Measurements from ENCODE around the gene STBD1. TPM values are rescaled to one million over a fixed set of nuclear protein-coding genes. Genes with fewer than 3 reads are reported as not detected.
A peak's percentile ranks its signal among the peaks of the same experiment; 100 is the strongest.
"Not testable (repeated sequence)": the region's sequence is repeated elsewhere in the genome, so short reads cannot be mapped to it uniquely, and the experiment has no call there.

The STBD1 gene
- total and polyA plus RNA-seq, 9 of the 15 experiments (the other 6 are each of a cell fraction or from before 2014, with no cell fraction given) = 0.08 to 0.64 (median 0.27) TPM; not detected in 2

DNA sequence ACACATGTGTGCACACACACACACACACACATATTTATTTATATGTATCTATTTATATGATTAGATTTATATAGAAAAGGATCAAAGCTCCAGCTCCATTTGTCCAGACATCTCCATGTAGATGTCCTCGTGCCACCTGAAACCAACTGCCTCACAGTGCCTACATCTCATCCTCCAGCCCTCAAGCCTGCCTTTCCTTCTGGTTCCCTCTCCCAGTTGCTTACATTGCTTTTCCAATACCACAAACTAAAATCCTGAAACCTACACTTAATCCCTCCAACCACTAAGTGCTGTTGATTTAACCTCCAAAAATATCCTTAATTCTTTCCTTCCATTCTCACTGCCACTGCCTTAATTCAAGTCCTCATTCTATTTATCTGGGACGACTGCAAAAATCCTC lies 51.4 kb downstream of the STBD1 start (continued):
- TF ChIP-seq, protein P1, sequence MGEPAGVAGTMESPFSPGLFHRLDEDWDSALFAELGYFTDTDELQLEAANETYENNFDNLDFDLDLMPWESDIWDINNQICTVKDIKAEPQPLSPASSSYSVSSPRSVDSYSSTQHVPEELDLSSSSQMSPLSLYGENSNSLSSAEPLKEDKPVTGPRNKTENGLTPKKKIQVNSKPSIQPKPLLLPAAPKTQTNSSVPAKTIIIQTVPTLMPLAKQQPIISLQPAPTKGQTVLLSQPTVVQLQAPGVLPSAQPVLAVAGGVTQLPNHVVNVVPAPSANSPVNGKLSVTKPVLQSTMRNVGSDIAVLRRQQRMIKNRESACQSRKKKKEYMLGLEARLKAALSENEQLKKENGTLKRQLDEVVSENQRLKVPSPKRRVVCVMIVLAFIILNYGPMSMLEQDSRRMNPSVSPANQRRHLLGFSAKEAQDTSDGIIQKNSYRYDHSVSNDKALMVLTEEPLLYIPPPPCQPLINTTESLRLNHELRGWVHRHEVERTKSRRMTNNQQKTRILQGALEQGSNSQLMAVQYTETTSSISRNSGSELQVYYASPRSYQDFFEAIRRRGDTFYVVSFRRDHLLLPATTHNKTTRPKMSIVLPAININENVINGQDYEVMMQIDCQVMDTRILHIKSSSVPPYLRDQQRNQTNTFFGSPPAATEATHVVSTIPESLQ (CRISPR knock-in tag; IDR thresholded peaks at IDR 0.05) = no peak

GRCh38 chr4:76359881-76360466 lies 53.4 kb downstream of the STBD1 start:
- H3K4me3 ChIP-seq; H3K9me3 ChIP-seq (replicated peaks; ENCODE audit: control insufficient read depth, insufficient read depth, low read depth, low read length); FAIRE-seq; H3K4me2 ChIP-seq (ENCODE audit: insufficient read depth, low read length); H3K9ac ChIP-seq (ENCODE audit: insufficient read depth in 1 of 2, low read depth in 2 of 2, low read length in 2 of 2); CTCF ChIA-PET (ENCODE audit: low intra/inter-chr PET ratio); H3K9me1 ChIP-seq (ENCODE audit: control insufficient read depth, insufficient read depth, low read length); in situ Hi-C loops (cut with MboI); DNase-seq (ENCODE audit: extremely low read depth in 1 of 4, low spot score in 3 of 4); H2AFZ ChIP-seq (ENCODE audit: low read depth, low read length); H3K79me2 ChIP-seq (ENCODE audit: control insufficient read depth, insufficient read depth, low read length); intact Hi-C loops (cut with micrococcal nuclease); H3K36me3 ChIP-seq (ENCODE audit: control insufficient read depth, insufficient read depth, low read length); ATAC-seq; BruUV-seq (replicated peaks); H3K27ac ChIP-seq (ENCODE audit: extremely low read depth, low read depth, low read length); H3K27me3 ChIP-seq (ENCODE audit: control insufficient read depth in 2 of 2, insufficient read depth in 2 of 2, low read length in 2 of 2); H4K20me1 ChIP-seq (replicated peaks; ENCODE audit: control insufficient read depth, insufficient read depth, low read length); H3K4me1 ChIP-seq (replicated peaks in 1 of 2; ENCODE audit: control insufficient read depth in 2 of 2, insufficient read depth in 2 of 2, low read length in 2 of 2): not testable (repeated sequence)
- peak in 1 of 2 experiments; percentile 21; a peak in 1 of 3 replicates for TF ChIP-seq CBX3 (IDR thresholded peaks at IDR 0.05; ENCODE audit: borderline replicate concordance in 1 of 2, low read length in 2 of 2)
- peak; percentile 75; the same call in 1 of the 2 replicates for TF ChIP-seq TRIM28 (IDR thresholded peaks at IDR 0.05)
- TF ChIP-seq, protein P2, sequence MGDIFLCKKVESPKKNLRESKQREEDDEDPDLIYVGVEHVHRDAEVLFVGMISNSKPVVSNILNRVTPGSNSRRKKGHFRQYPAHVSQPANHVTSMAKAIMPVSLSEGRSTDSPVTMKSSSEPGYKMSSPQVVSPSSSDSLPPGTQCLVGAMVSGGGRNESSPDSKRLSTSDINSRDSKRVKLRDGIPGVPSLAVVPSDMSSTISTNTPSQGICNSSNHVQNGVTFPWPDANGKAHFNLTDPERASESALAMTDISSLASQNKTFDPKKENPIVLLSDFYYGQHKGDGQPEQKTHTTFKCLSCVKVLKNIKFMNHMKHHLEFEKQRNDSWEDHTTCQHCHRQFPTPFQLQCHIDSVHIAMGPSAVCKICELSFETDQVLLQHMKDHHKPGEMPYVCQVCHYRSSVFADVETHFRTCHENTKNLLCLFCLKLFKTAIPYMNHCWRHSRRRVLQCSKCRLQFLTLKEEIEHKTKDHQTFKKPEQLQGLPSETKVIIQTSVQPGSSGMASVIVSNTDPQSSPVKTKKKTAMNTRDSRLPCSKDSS (IDR thresholded peaks at IDR 0.05; ENCODE audit: low read depth, partially characterized antibody) = peak; percentile 56
- 0 out of 2 replicates have a peak, but pooled peaks have one; percentile 56 for TF ChIP-seq CBX5 (IDR thresholded peaks at IDR 0.05; ENCODE audit: borderline replicate concordance, low read depth)
- TF ChIP-seq CBX1 (IDR thresholded peaks at IDR 0.05; ENCODE audit: low read depth) = 0 out of 2 replicates have a peak, but pooled peaks have one; percentile 33
- POLR2A ChIA-PET = interaction anchor here (0.9 kb wide), 1 partner anchor 33 kb away, joined by 4 read pairs; no protein-coding TSS in a partner anchor

Small RNAs within 50 kb of the gene (small RNA-seq; reads per million reads assigned to genes)
- gene RNU6-1000P = not detected

Other genes starting within 250 kb of the STBD1 start
- 0.73 TPM in 1 of 2 replicates, not detected in the other for gene ART3, start 232.0 kb upstream of the STBD1 start, total RNA-seq (2014; rRNA removed)
- 0.54 and 0.98 TPM in 2 replicates for gene ART3, start 232.0 kb upstream of the STBD1 start, total RNA-seq (2014; rRNA removed; fragmentation: Illumina TruSeq; extraction: Trizol)
- 0.75 and 0.76 TPM in 2 replicates for gene ART3, start 232.0 kb upstream of the STBD1 start, total RNA-seq (2015; rRNA removed; fragmentation: Illumina TruSeq; extraction: Trizol)
- 0.54 and 0.69 TPM in 2 replicates for gene ART3, start 232.0 kb upstream of the STBD1 start, total RNA-seq (2021)
- gene ART3, start 232.0 kb upstream of the STBD1 start, polyA plus RNA-seq (2011; rRNA removed) = 0.12 and 1.4 TPM in 2 replicates
- gene ART3, start 232.0 kb upstream of the STBD1 start, polyA plus RNA-seq (2014; fragmentation: Illumina TruSeq; extraction: Trizol) = 0.46 and 1.3 TPM in 2 replicates
- gene ART3, start 232.0 kb upstream of the STBD1 start, polyA plus RNA-seq (2014; fragmentation: Nextera tagmentation; extraction: Ambion mirVana) = 1 to 10 TPM; 1.1 to 1.3 TPM
- 1.00 and 1.1 TPM in 2 replicates for gene ART3, start 232.0 kb upstream of the STBD1 start, polyA plus RNA-seq (2014; rRNA removed)
- 42.5 and 58.8 TPM in 2 replicates for gene NUP54, start 158.3 kb upstream of the STBD1 start, total RNA-seq (2014; rRNA removed)
- 94.6 and 113 TPM in 2 replicates for gene NUP54, start 158.3 kb upstream of the STBD1 start, total RNA-seq (2014; rRNA removed; fragmentation: Illumina TruSeq; extraction: Trizol)
- 81.2 and 83.4 TPM in 2 replicates for gene NUP54, start 158.3 kb upstream of the STBD1 start, total RNA-seq (2015; rRNA removed; fragmentation: Illumina TruSeq; extraction: Trizol)
- 67.7 and 70.2 TPM in 2 replicates for gene NUP54, start 158.3 kb upstream of the STBD1 start, total RNA-seq (2021)
- gene NUP54, start 158.3 kb upstream of the STBD1 start, polyA plus RNA-seq (2011; rRNA removed) = 89.3 and 115 TPM in 2 replicates
- gene NUP54, start 158.3 kb upstream of the STBD1 start, polyA plus RNA-seq (2014; fragmentation: Illumina TruSeq; extraction: Trizol) = 65.0 and 70.5 TPM in 2 replicates
- gene NUP54, start 158.3 kb upstream of the STBD1 start, polyA plus RNA-seq (2014; fragmentation: Nextera tagmentation; extraction: Ambion mirVana) = 10 to 100 TPM; 29.6 to 43.1 TPM
- gene NUP54, start 158.3 kb upstream of the STBD1 start, polyA plus RNA-seq (2014; rRNA removed) = 55.1 and 57.5 TPM in 2 replicates
- gene SCARB2, start 92.9 kb upstream of the STBD1 start, total RNA-seq (2014; rRNA removed) = 17.8 and 17.9 TPM in 2 replicates
- 19.3 and 20.0 TPM in 2 replicates for gene SCARB2, start 92.9 kb upstream of the STBD1 start, total RNA-seq (2014; rRNA removed; fragmentation: Illumina TruSeq; extraction: Trizol)
- 25.8 TPM in 2 replicates for gene SCARB2, start 92.9 kb upstream of the STBD1 start, total RNA-seq (2015; rRNA removed; fragmentation: Illumina TruSeq; extraction: Trizol)
- gene SCARB2, start 92.9 kb upstream of the STBD1 start, total RNA-seq (2021) = 16.6 and 18.4 TPM in 2 replicates
- gene SCARB2, start 92.9 kb upstream of the STBD1 start, polyA plus RNA-seq (2011; rRNA removed) = 17.3 and 21.0 TPM in 2 replicates
- gene SCARB2, start 92.9 kb upstream of the STBD1 start, polyA plus RNA-seq (2014; fragmentation: Illumina TruSeq; extraction: Trizol) = 16.9 and 18.9 TPM in 2 replicates
- gene SCARB2, start 92.9 kb upstream of the STBD1 start, polyA plus RNA-seq (2014; fragmentation: Nextera tagmentation; extraction: Ambion mirVana) = 1 to 10 TPM; 6.1 to 8.8 TPM
- gene SCARB2, start 92.9 kb upstream of the STBD1 start, polyA plus RNA-seq (2014; rRNA removed) = 10.1 and 14.9 TPM in 2 replicates
- 3.6 and 3.7 TPM in 2 replicates for gene FAM47E, start 55.0 kb upstream of the STBD1 start, total RNA-seq (2014; rRNA removed)
- gene FAM47E, start 55.0 kb upstream of the STBD1 start, total RNA-seq (2014; rRNA removed; fragmentation: Illumina TruSeq; extraction: Trizol) = 6.4 and 7.4 TPM in 2 replicates
- gene FAM47E, start 55.0 kb upstream of the STBD1 start, total RNA-seq (2015; rRNA removed; fragmentation: Illumina TruSeq; extraction: Trizol) = 12.0 and 15.6 TPM in 2 replicates
- gene FAM47E, start 55.0 kb upstream of the STBD1 start, total RNA-seq (2021) = 3.7 and 4.8 TPM in 2 replicates
- 0.38 and 4.8 TPM in 2 replicates for gene FAM47E, start 55.0 kb upstream of the STBD1 start, polyA plus RNA-seq (2011; rRNA removed)
- 5.5 and 6.9 TPM in 2 replicates for gene FAM47E, start 55.0 kb upstream of the STBD1 start, polyA plus RNA-seq (2014; fragmentation: Illumina TruSeq; extraction: Trizol)
- 10 to 100 TPM; 11.8 to 12.4 TPM for gene FAM47E, start 55.0 kb upstream of the STBD1 start, polyA plus RNA-seq (2014; fragmentation: Nextera tagmentation; extraction: Ambion mirVana)
- gene FAM47E, start 55.0 kb upstream of the STBD1 start, polyA plus RNA-seq (2014; rRNA removed) = 5.0 and 5.9 TPM in 2 replicates
- gene CCDC158, start 114.4 kb downstream of the STBD1 start, total RNA-seq (2014; rRNA removed) = not detected in 2 replicates
- not detected in 2 replicates for gene CCDC158, start 114.4 kb downstream of the STBD1 start, total RNA-seq (2014; rRNA removed; fragmentation: Illumina TruSeq; extraction: Trizol)
- not detected in 2 replicates for gene CCDC158, start 114.4 kb downstream of the STBD1 start, total RNA-seq (2015; rRNA removed; fragmentation: Illumina TruSeq; extraction: Trizol)
- gene CCDC158, start 114.4 kb downstream of the STBD1 start, total RNA-seq (2021) = not detected in 2 replicates
- gene CCDC158, start 114.4 kb downstream of the STBD1 start, polyA plus RNA-seq (2011; rRNA removed) = not detected in 2 replicates
- not detected in 2 replicates for gene CCDC158, start 114.4 kb downstream of the STBD1 start, polyA plus RNA-seq (2014; fragmentation: Illumina TruSeq; extraction: Trizol)
- not detected for gene CCDC158, start 114.4 kb downstream of the STBD1 start, polyA plus RNA-seq (2014; fragmentation: Nextera tagmentation; extraction: Ambion mirVana)
- gene CCDC158, start 114.4 kb downstream of the STBD1 start, polyA plus RNA-seq (2014; rRNA removed) = not detected in 2 replicates
- not detected in 2 replicates for gene SHROOM3, start 128.5 kb downstream of the STBD1 start, total RNA-seq (2014; rRNA removed)
- gene SHROOM3, start 128.5 kb downstream of the STBD1 start, total RNA-seq (2014; rRNA removed; fragmentation: Illumina TruSeq; extraction: Trizol) = not detected in 2 replicates
- not detected in 2 replicates for gene SHROOM3, start 128.5 kb downstream of the STBD1 start, total RNA-seq (2015; rRNA removed; fragmentation: Illumina TruSeq; extraction: Trizol)
- 0.07 and 0.22 TPM in 2 replicates for gene SHROOM3, start 128.5 kb downstream of the STBD1 start, total RNA-seq (2021)
- not detected in 2 replicates for gene SHROOM3, start 128.5 kb downstream of the STBD1 start, polyA plus RNA-seq (2011; rRNA removed)
- not detected in 2 replicates for gene SHROOM3, start 128.5 kb downstream of the STBD1 start, polyA plus RNA-seq (2014; fragmentation: Illumina TruSeq; extraction: Trizol)
- under 1 TPM in 1 of 2 experiments, not detected in 1; 0.01 TPM for gene SHROOM3, start 128.5 kb downstream of the STBD1 start, polyA plus RNA-seq (2014; fragmentation: Nextera tagmentation; extraction: Ambion mirVana)
- gene SHROOM3, start 128.5 kb downstream of the STBD1 start, polyA plus RNA-seq (2014; rRNA removed) = not detected in 2 replicates